SK-N-SH treated with all-trans-retinoic acid at 6 μM for 48 hours (cell line): ENCODE results near the gene EFEMP1.

Experiments
- PATZ1 ChIP-seq: fragments of 250-450 bp; sonication (Bioruptor Pico); IDR thresholded peaks from 2 replicates; pipeline ENCODE4 v1.8.0; 2020; ENCODE audit warnings: mild to moderate bottlenecking, moderate library complexity, borderline replicate concordance
- PPARA ChIP-seq: fragments of 250-450 bp; sonication (Bioruptor Pico); IDR thresholded peaks from 2 replicates; pipeline ENCODE4 v1.5.0; 2020; ENCODE audit warnings: mild to moderate bottlenecking, borderline replicate concordance
- SNAI2 ChIP-seq: fragments of 250-450 bp; sonication (Bioruptor Pico); IDR thresholded peaks from 2 replicates; pipeline ENCODE4 v1.5.0; 2020; ENCODE audit warnings: mild to moderate bottlenecking, moderate library complexity
- TCF4 ChIP-seq: fragments of 250-450 bp; sonication (Bioruptor Pico); IDR thresholded peaks from 2 replicates; pipeline ENCODE4 v1.8.0; 2021; ENCODE audit warnings: mild to moderate bottlenecking, moderate library complexity, borderline replicate concordance
- ZC3H10 ChIP-seq: fragments of 250-450 bp; sonication (Bioruptor Pico); IDR thresholded peaks from 2 replicates; pipeline ENCODE4 v1.5.1; 2021; ENCODE audit warnings: mild to moderate bottlenecking, moderate library complexity
- ZFP3 ChIP-seq: fragments of 250-450 bp; sonication (Bioruptor Pico); IDR thresholded peaks from 2 replicates; pipeline ENCODE4 v1.5.0; 2020; ENCODE audit warnings: mild to moderate bottlenecking, moderate library complexity
- ZFP30 ChIP-seq: fragments of 450-650 bp; formaldehyde crosslinking; IDR thresholded peaks from 2 replicates; pipeline ENCODE4 v1.5.0; 2022; ENCODE audit warnings: mild to moderate bottlenecking, moderate library complexity
- TF ChIP-seq, protein P1 (sequence below): fragments of 250-450 bp; sonication (Bioruptor Pico); IDR thresholded peaks from 2 replicates; pipeline ENCODE4 v1.5.0; 2020; ENCODE audit warnings: mild to moderate bottlenecking, moderate library complexity
- TF ChIP-seq, protein P2 (sequence below): fragments of 250-450 bp; sonication (Bioruptor Pico); IDR thresholded peaks from 2 replicates; pipeline ENCODE4 v1.5.1; 2020; ENCODE audit warnings: low read depth, mild to moderate bottlenecking, moderate library complexity

GRCh38 chr2:55947752-55948151, 24.2 kb upstream of the EFEMP1 start:
- TF ChIP-seq PATZ1 (CRISPR knock-in tag) = no peak
- TF ChIP-seq ZFP3 (CRISPR knock-in tag) = no peak
- TF ChIP-seq ZFP30 (CRISPR knock-in tag) = no peak
- TF ChIP-seq SNAI2 (CRISPR knock-in tag) = no peak
- TF ChIP-seq ZC3H10 (CRISPR knock-in tag) = no peak
- TF ChIP-seq PPARA (CRISPR knock-in tag) = no peak
- TF ChIP-seq, protein P1, sequence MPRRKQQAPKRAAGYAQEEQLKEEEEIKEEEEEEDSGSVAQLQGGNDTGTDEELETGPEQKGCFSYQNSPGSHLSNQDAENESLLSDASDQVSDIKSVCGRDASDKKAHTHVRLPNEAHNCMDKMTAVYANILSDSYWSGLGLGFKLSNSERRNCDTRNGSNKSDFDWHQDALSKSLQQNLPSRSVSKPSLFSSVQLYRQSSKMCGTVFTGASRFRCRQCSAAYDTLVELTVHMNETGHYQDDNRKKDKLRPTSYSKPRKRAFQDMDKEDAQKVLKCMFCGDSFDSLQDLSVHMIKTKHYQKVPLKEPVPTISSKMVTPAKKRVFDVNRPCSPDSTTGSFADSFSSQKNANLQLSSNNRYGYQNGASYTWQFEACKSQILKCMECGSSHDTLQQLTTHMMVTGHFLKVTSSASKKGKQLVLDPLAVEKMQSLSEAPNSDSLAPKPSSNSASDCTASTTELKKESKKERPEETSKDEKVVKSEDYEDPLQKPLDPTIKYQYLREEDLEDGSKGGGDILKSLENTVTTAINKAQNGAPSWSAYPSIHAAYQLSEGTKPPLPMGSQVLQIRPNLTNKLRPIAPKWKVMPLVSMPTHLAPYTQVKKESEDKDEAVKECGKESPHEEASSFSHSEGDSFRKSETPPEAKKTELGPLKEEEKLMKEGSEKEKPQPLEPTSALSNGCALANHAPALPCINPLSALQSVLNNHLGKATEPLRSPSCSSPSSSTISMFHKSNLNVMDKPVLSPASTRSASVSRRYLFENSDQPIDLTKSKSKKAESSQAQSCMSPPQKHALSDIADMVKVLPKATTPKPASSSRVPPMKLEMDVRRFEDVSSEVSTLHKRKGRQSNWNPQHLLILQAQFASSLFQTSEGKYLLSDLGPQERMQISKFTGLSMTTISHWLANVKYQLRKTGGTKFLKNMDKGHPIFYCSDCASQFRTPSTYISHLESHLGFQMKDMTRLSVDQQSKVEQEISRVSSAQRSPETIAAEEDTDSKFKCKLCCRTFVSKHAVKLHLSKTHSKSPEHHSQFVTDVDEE (CRISPR knock-in tag) = no peak
- TF ChIP-seq TCF4 (CRISPR knock-in tag) = no peak
- TF ChIP-seq, protein P2, sequence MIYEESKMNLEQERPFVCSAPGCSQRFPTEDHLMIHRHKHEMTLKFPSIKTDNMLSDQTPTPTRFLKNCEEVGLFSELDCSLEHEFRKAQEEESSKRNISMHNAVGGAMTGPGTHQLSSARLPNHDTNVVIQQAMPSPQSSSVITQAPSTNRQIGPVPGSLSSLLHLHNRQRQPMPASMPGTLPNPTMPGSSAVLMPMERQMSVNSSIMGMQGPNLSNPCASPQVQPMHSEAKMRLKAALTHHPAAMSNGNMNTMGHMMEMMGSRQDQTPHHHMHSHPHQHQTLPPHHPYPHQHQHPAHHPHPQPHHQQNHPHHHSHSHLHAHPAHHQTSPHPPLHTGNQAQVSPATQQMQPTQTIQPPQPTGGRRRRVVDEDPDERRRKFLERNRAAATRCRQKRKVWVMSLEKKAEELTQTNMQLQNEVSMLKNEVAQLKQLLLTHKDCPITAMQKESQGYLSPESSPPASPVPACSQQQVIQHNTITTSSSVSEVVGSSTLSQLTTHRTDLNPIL (CRISPR knock-in tag) = no peak
